Panc1 (cell line): Measurements from ENCODE around the gene ELMO1.

Experiments
- POLR2AphosphoS5 ChIP-seq: IDR thresholded peaks from 2 replicates; pipeline ENCODE4 v1.6.1; 2012; ENCODE audit warnings: mild to moderate bottlenecking, low read depth, low read length, moderate library complexity
- TF ChIP-seq, protein P1 (sequence below): fragments of 450-650 bp; IDR thresholded peaks from 2 replicates; pipeline ENCODE4 v1.5.1; 2017; ENCODE audit warnings: mild to moderate bottlenecking

GRCh38 chr7:37415629-37416028 is 33.0 kb downstream of the ELMO1 start:
- TF ChIP-seq, protein P1, sequence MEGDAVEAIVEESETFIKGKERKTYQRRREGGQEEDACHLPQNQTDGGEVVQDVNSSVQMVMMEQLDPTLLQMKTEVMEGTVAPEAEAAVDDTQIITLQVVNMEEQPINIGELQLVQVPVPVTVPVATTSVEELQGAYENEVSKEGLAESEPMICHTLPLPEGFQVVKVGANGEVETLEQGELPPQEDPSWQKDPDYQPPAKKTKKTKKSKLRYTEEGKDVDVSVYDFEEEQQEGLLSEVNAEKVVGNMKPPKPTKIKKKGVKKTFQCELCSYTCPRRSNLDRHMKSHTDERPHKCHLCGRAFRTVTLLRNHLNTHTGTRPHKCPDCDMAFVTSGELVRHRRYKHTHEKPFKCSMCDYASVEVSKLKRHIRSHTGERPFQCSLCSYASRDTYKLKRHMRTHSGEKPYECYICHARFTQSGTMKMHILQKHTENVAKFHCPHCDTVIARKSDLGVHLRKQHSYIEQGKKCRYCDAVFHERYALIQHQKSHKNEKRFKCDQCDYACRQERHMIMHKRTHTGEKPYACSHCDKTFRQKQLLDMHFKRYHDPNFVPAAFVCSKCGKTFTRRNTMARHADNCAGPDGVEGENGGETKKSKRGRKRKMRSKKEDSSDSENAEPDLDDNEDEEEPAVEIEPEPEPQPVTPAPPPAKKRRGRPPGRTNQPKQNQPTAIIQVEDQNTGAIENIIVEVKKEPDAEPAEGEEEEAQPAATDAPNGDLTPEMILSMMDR, result no peak
- no peak for TF ChIP-seq POLR2AphosphoS5
